Osteoblast (primary cell): ENCODE results near the gene SPAG16. TPM values are rescaled to one million over a fixed set of nuclear protein-coding genes. Genes with fewer than 3 reads are reported as not detected.

Experiments
- DNase-seq: peaks from one replicate; pipeline ENCODE4 v3.0.0; 2011; ENCODE audit warnings: low spot score, mixed read lengths; ENCODE audit not compliant: insufficient read length; ENCODE audit errors: missing footprints
- H2AFZ ChIP-seq: 2 replicates; pipeline ENCODE4 v1.6.0; 2011; ENCODE audit warnings: mild to moderate bottlenecking, low read length
- H3K27ac ChIP-seq: 2 replicates; pipeline ENCODE4 v1.5.1; 2011; ENCODE audit warnings: mild to moderate bottlenecking, low read depth, low read length, moderate library complexity
- H3K27me3 ChIP-seq: 2 replicates; pipeline ENCODE4 v1.6.0; 2012; ENCODE audit warnings: mild to moderate bottlenecking, control low read depth, inconsistent platforms, low read length, moderate library complexity; ENCODE audit not compliant: insufficient read depth
- H3K36me3 ChIP-seq: 2 replicates; pipeline ENCODE4 v1.5.1; 2011; ENCODE audit warnings: mild to moderate bottlenecking, low read length, control low read depth, moderate library complexity; ENCODE audit not compliant: insufficient read depth
- H3K4me1 ChIP-seq: 2 replicates; pipeline ENCODE4 v1.5.1; 2011; ENCODE audit warnings: mild to moderate bottlenecking, low read length, control low read depth, moderate library complexity; ENCODE audit not compliant: insufficient read depth
- H3K4me2 ChIP-seq: 2 replicates; pipeline ENCODE4 v1.6.0; 2011; ENCODE audit warnings: mild to moderate bottlenecking, low read length; ENCODE audit not compliant: insufficient read depth
- H3K4me3 ChIP-seq: fragments of 200-600 bp; sonication (generic); 3 replicates; pipeline ENCODE4 v1.5.1; 2012; ENCODE audit warnings: mild to moderate bottlenecking, low read length, inconsistent platforms; ENCODE audit not compliant: insufficient read depth
- H3K79me2 ChIP-seq: 2 replicates; pipeline ENCODE4 v1.6.0; 2012; ENCODE audit warnings: mild to moderate bottlenecking, low read length, control low read depth, inconsistent platforms; ENCODE audit not compliant: insufficient read depth
- H3K9me3 ChIP-seq: 2 replicates; pipeline ENCODE4 v1.5.1; 2011; ENCODE audit warnings: low read depth, low read length, control low read depth
- H4K20me1 ChIP-seq: 2 replicates; pipeline ENCODE4 v1.6.0; 2012; ENCODE audit warnings: mild to moderate bottlenecking, low read length, control low read depth; ENCODE audit not compliant: insufficient read depth
- total RNA-seq: library from RNA; depleted of rRNA; stranded (reverse); fragments of >200 nt; gene quantifications from 2 replicates; pipeline ENCODE4 v1.2.3, GENCODE V29; 2012
- TF ChIP-seq, protein P1 (sequence below): IDR thresholded peaks from 2 replicates; pipeline ENCODE4 v1.5.1; 2011; ENCODE audit warnings: mild to moderate bottlenecking, low read depth, low read length, moderate library complexity; ENCODE audit errors: extremely low read depth

SPAG16 gene
- total RNA-seq, 1 donor, result 47.8 TPM

DNA sequence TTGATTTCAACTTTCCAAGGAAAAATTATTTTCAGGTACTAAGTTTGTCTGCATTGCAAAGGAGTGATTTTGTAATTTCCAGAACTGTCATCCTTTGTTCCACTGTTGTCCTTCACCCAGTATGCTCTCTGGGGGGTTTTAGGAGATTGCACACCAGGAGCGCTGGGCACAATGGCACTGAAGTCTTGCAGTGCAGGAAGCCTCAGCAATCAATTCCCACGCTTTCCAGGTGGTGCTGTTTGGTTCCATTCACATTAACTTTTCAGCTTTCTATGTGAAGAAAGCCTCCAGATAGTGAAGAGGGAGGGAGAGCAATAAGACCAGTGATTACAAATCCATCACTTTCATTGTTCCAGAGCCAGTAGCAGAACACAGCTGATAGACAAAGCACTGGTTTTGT is 782.6 kb downstream of the SPAG16 start:
- TF ChIP-seq, protein P1, sequence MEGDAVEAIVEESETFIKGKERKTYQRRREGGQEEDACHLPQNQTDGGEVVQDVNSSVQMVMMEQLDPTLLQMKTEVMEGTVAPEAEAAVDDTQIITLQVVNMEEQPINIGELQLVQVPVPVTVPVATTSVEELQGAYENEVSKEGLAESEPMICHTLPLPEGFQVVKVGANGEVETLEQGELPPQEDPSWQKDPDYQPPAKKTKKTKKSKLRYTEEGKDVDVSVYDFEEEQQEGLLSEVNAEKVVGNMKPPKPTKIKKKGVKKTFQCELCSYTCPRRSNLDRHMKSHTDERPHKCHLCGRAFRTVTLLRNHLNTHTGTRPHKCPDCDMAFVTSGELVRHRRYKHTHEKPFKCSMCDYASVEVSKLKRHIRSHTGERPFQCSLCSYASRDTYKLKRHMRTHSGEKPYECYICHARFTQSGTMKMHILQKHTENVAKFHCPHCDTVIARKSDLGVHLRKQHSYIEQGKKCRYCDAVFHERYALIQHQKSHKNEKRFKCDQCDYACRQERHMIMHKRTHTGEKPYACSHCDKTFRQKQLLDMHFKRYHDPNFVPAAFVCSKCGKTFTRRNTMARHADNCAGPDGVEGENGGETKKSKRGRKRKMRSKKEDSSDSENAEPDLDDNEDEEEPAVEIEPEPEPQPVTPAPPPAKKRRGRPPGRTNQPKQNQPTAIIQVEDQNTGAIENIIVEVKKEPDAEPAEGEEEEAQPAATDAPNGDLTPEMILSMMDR, result no peak
- Histone ChIP-seq H3K4me3 (no peak overlapping the region), H3K27me3 (no peaks in the 10 kb centered on the region), H3K9me3 (no peaks in the 10 kb centered on the region), H3K79me2 (no peaks in the 10 kb centered on the region), H3K27ac (no peak overlapping the region), H2AFZ (no peak overlapping the region), H3K4me2 (no peak overlapping the region), H3K4me1 (peaks cover 14% of the 10 kb centered on the region), H4K20me1 (no peaks in the 10 kb centered on the region), H3K36me3 (no peaks in the 10 kb centered on the region)
- DNase-seq, result no peak

DNA sequence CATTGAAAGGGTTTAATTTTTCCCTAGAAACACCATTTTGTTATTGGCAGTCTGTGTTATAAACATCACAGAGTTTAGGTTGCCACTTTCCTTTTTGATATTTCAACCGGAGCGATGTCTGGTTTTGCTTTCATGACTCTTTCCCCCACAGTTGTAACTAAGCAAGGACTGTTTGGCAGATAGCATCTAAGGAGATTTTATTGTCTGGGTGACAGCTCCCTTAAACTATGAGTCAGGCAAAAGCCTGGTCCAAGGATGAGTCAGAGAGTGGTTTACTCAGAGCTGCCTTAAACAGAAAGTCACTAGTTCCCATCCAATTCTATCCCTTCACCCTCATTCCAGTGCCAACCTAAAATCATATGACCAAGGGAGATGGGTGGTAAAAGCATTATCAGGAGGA is 785.0 kb downstream of the SPAG16 start:
- Histone ChIP-seq H3K27me3 (no peaks in the 10 kb centered on the region), H3K79me2 (no peaks in the 10 kb centered on the region), H3K4me3 (peak overlapping the region; percentile 46), H3K36me3 (no peaks in the 10 kb centered on the region), H2AFZ (no peak overlapping the region), H3K4me2 (peak overlapping the region; percentile 73), H3K27ac (peak overlapping the region; percentile 68), H3K4me1 (peaks cover 14% of the 10 kb centered on the region), H3K9me3 (no peaks in the 10 kb centered on the region), H4K20me1 (no peaks in the 10 kb centered on the region)
- TF ChIP-seq, protein P1, result no peak
- peak; percentile 69 for DNase-seq

DNA sequence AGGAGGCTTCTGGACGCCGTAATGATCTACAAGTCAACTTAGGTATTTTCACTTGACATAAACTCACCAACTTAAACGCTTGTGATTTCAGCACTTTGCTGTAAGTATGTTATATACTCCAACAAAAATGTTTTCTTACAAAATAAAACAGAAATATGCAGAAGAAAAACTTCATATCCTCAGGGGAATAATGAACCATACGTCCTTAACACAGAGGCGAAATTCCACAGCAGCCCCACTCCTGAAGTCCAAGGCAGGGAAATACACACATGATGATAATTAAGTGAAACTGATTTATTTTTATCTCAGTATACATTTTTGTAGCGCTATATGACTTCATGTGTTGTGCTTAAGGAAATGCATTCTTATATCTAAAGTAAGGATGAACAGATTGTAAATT is 791.2 kb downstream of the SPAG16 start:
- no peaks in the 10 kb centered on the region for H3K27me3 ChIP-seq
- no peak overlapping the region for H3K4me3 ChIP-seq
- H2AFZ ChIP-seq, result no peak overlapping the region
- no peaks in the 10 kb centered on the region for H3K36me3 ChIP-seq
- TF ChIP-seq, protein P1, result no peak
- H3K4me2 ChIP-seq, result peak overlapping the region; percentile 53
- no peak overlapping the region for H3K27ac ChIP-seq
- no peaks in the 10 kb centered on the region for H3K9me3 ChIP-seq
- DNase-seq, result peak; percentile 5
- no peaks in the 10 kb centered on the region for H3K79me2 ChIP-seq
- peaks cover 3% of the 10 kb centered on the region for H3K4me1 ChIP-seq
- H4K20me1 ChIP-seq, result no peaks in the 10 kb centered on the region

DNA sequence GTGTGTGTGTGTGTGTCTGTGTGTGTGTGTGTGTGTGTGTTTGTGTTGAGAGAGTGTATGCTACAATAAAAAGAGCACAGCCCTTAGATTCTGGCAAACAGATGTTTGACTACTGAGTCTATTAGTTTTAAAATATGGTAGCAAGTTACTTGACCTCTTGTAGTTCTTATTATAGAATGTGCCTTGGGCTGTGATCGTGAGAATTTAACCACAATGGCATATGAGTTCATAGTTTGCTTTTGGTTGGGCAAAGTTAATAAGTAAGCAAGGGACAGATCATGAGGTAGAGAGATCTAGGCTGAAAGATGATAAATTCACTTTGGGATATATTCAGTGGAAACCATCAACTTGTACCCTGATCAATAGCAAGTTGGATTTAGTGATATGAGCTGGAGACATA is 792.3 kb downstream of the SPAG16 start:
- no peaks in the 10 kb centered on the region for H3K79me2 ChIP-seq
- H3K36me3 ChIP-seq, result no peaks in the 10 kb centered on the region
- no peaks in the 10 kb centered on the region for H4K20me1 ChIP-seq
- no peaks in the 10 kb centered on the region for H3K27me3 ChIP-seq
- H3K9me3 ChIP-seq, result no peaks in the 10 kb centered on the region
- H3K4me2 ChIP-seq, result no peak overlapping the region
- no peak for DNase-seq
- TF ChIP-seq, protein P1, result no peak
- H3K4me3 ChIP-seq, result no peak overlapping the region
- no peak overlapping the region for H3K27ac ChIP-seq
- H2AFZ ChIP-seq, result no peak overlapping the region
- no peaks in the 10 kb centered on the region for H3K4me1 ChIP-seq
